ENCODE results near the gene ZDHHC16. TPM values are rescaled to one million over a fixed set of nuclear protein-coding genes. Genes with fewer than 3 reads are reported as not detected.

Gene ZDHHC16
- total RNA-seq, 2 experiments from 2014 or later: 31.0 to 38.4 TPM

DNA sequence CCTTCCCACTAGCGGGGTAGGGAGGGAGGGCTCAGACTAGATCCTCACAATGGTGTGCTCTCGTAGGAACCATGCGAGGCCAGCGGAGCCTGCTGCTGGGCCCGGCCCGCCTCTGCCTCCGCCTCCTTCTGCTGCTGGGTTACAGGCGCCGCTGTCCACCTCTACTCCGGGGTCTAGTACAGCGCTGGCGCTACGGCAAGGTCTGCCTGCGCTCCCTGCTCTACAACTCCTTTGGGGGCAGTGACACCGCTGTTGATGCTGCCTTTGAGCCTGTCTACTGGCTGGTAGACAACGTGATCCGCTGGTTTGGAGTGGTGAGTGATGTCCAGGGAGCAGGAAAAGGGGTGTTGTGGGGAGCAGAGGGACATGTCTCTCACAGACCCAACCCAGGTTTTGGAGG lies 5.6 kb downstream of the ZDHHC16 start:
- no peak overlapping the region for H3K4me2 ChIP-seq (ENCODE audit: low read length)
- ChIA-PET CTCF (ENCODE audit: unreplicated experiment) (no interaction called here), POLR2A (no interaction called here)
- peaks cover 16% of the 10 kb centered on the region for H3K4me1 ChIP-seq (ENCODE audit: insufficient read depth, low read length, poor library complexity, severe bottlenecking)
- no peaks in the 10 kb centered on the region for H3K9me3 ChIP-seq (ENCODE audit: low read length)
- no peaks in the 10 kb centered on the region for H3K9me2 ChIP-seq (ENCODE audit: insufficient read depth, low read length)
- peaks cover 62% of the 10 kb centered on the region for H3K36me3 ChIP-seq (ENCODE audit: insufficient read depth, low read length)
- no TSS peak for BruUV-seq (replicated peaks)
- H3K27ac ChIP-seq (ENCODE audit: low read depth, low read length, poor library complexity, severe bottlenecking): no peak overlapping the region
- no peak overlapping the region for H3K4me3 ChIP-seq (ENCODE audit: low read depth, low read length, poor library complexity, severe bottlenecking)
- H3K79me2 ChIP-seq (ENCODE audit: insufficient read depth, low read depth, low read length): peaks cover 9% of the 10 kb centered on the region; the same call in 1 of the 2 replicates
- H4K20me1 ChIP-seq (ENCODE audit: insufficient read depth, low read length): no peaks in the 10 kb centered on the region
- H2AFZ ChIP-seq (ENCODE audit: low read length): no peak overlapping the region
- intact Hi-C loops (cut with micrococcal nuclease; ENCODE audit: unreplicated experiment): no loop called here
- no peak for DNase-seq (ENCODE audit: low spot score)
- no peak for TF ChIP-seq EZH2phosphoT487 (IDR thresholded peaks at IDR 0.05; ENCODE audit: borderline replicate concordance, low read depth, low read length)
- TF ChIP-seq, protein P1, sequence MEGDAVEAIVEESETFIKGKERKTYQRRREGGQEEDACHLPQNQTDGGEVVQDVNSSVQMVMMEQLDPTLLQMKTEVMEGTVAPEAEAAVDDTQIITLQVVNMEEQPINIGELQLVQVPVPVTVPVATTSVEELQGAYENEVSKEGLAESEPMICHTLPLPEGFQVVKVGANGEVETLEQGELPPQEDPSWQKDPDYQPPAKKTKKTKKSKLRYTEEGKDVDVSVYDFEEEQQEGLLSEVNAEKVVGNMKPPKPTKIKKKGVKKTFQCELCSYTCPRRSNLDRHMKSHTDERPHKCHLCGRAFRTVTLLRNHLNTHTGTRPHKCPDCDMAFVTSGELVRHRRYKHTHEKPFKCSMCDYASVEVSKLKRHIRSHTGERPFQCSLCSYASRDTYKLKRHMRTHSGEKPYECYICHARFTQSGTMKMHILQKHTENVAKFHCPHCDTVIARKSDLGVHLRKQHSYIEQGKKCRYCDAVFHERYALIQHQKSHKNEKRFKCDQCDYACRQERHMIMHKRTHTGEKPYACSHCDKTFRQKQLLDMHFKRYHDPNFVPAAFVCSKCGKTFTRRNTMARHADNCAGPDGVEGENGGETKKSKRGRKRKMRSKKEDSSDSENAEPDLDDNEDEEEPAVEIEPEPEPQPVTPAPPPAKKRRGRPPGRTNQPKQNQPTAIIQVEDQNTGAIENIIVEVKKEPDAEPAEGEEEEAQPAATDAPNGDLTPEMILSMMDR (conservative IDR thresholded peaks at IDR 0.05; ENCODE audit: low read length): no peak

DNA sequence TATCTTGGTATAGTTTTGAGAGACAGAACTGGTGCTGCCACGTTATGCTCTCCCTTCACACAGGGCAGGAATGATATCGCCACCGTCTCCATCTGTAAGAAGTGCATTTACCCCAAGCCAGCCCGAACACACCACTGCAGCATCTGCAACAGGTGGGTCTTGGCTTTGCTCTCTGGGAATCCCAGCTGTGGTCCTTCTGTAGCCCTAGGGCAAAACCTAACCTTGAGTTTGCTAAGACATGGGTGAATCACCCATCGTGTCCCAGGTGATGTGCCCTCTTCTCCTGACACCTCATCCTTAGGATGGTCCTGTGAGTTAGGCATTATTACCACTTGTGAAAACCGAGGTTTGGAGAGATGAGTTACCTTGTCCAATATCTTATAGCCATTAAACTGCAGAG lies 6.4 kb downstream of the ZDHHC16 start:
- Histone ChIP-seq H3K27ac (ENCODE audit: low read depth, low read length, poor library complexity, severe bottlenecking) (no peak overlapping the region), H3K4me3 (ENCODE audit: low read depth, low read length, poor library complexity, severe bottlenecking) (no peak overlapping the region), H3K36me3 (ENCODE audit: insufficient read depth, low read length) (peaks cover 69% of the 10 kb centered on the region), H3K79me2 (ENCODE audit: insufficient read depth, low read depth, low read length) (peaks cover 2% of the 10 kb centered on the region; the same call in 1 of the 2 replicates), H3K4me1 (ENCODE audit: insufficient read depth, low read length, poor library complexity, severe bottlenecking) (peaks cover 8% of the 10 kb centered on the region), H3K4me2 (ENCODE audit: low read length) (no peak overlapping the region), H4K20me1 (ENCODE audit: insufficient read depth, low read length) (no peaks in the 10 kb centered on the region), H2AFZ (ENCODE audit: low read length) (no peak overlapping the region), H3K9me3 (ENCODE audit: low read length) (no peaks in the 10 kb centered on the region), H3K9me2 (ENCODE audit: insufficient read depth, low read length) (no peaks in the 10 kb centered on the region)
- ChIA-PET CTCF (ENCODE audit: unreplicated experiment) (interaction anchor here (1.1 kb wide), 1 partner anchor 9 kb away, joined by 5 read pairs; no protein-coding TSS in a partner anchor), POLR2A (no interaction called here)
- DNase-seq (ENCODE audit: low spot score): no peak
- TF ChIP-seq, protein P1 (conservative IDR thresholded peaks at IDR 0.05; ENCODE audit: low read length): no peak
- TF ChIP-seq EZH2phosphoT487 (IDR thresholded peaks at IDR 0.05; ENCODE audit: borderline replicate concordance, low read depth, low read length): no peak
- intact Hi-C loops (cut with micrococcal nuclease; ENCODE audit: unreplicated experiment): no loop called here
- no TSS peak for BruUV-seq (replicated peaks)

DNA sequence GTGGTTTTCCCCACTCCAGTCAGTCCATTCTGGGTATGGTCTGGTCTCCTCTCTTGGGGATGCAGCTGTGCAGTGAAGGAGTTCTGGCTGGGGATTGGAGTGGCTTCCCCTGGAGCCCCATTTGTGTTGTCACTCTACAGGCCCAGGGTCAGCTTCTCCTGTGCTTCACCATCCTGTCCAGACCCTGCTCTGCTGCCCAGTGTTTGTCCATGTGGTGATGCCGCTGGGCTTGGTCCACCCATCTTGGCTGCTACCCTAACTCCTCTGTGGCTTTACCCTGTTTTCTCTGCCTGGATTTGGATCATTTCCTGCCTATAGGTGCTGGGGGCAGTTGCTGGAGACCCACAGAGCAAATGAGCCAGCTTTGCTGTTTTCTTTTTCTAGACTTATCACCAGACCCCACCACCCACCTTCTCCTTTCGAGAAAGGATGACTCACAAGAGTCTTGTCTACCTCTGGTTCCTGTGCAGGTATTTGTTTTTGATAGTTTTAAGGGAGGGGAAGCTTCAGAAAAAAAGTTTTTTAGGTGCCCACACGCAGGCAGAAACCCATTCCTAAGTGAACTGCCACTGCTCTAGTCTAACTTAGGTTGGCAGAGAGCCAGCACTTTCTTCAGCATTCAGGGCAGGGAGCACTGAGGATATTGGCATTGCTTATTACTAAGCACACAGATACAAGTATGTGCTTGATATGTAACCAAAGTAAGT lies 8.5 kb downstream of the ZDHHC16 start:
- Histone ChIP-seq H3K4me1 (ENCODE audit: insufficient read depth, low read length, poor library complexity, severe bottlenecking) (no peaks in the 10 kb centered on the region), H2AFZ (ENCODE audit: low read length) (no peak overlapping the region), H3K4me3 (ENCODE audit: low read depth, low read length, poor library complexity, severe bottlenecking) (no peak overlapping the region), H3K27ac (ENCODE audit: low read depth, low read length, poor library complexity, severe bottlenecking) (no peak overlapping the region), H3K36me3 (ENCODE audit: insufficient read depth, low read length) (peaks cover 91% of the 10 kb centered on the region), H3K9me2 (ENCODE audit: insufficient read depth, low read length) (no peaks in the 10 kb centered on the region), H3K79me2 (ENCODE audit: insufficient read depth, low read depth, low read length) (no peaks in the 10 kb centered on the region), H3K9me3 (ENCODE audit: low read length) (no peaks in the 10 kb centered on the region), H3K4me2 (ENCODE audit: low read length) (no peak overlapping the region), H4K20me1 (ENCODE audit: insufficient read depth, low read length) (no peaks in the 10 kb centered on the region)
- CTCF ChIA-PET (ENCODE audit: unreplicated experiment): no interaction called here
- POLR2A ChIA-PET: interaction anchor here (0.5 kb wide), 1 partner anchor 169 kb away, joined by 4 read pairs; no protein-coding TSS in a partner anchor
- no peak for DNase-seq (ENCODE audit: low spot score)
- intact Hi-C loops (cut with micrococcal nuclease; ENCODE audit: unreplicated experiment): no loop called here
- BruUV-seq (replicated peaks): no TSS peak
- no peak for TF ChIP-seq EZH2phosphoT487 (IDR thresholded peaks at IDR 0.05; ENCODE audit: borderline replicate concordance, low read depth, low read length)
- TF ChIP-seq, protein P1 (conservative IDR thresholded peaks at IDR 0.05; ENCODE audit: low read length): no peak

Data from OCI-LY7 (cell line).